HEK293 (cell line): ENCODE data around the gene STK39.

Source experiments
- CTCF ChIA-PET: fragments of 350-600 bp; formaldehyde crosslinking; extraction: SDS; loops from one replicate; lab custom pipeline; 2021; ENCODE audit warnings: antibody characterized with exemption; lab: Yijun Ruan, JAX
- POLR2A ChIA-PET: fragments of 300-600 bp; formaldehyde crosslinking; extraction: SDS; loops from one replicate; lab custom pipeline; 2020; ENCODE audit warnings: antibody characterized with exemption, inconsistent platforms; lab: Yijun Ruan, JAX
- H3K27ac ChIP-seq: fragments of 200-500 bp; sonication (Bioruptor generic); 2 replicates; pipeline ENCODE4 v1.5.1; 2014; ENCODE audit warnings: low read depth, low read length, control low read depth, inconsistent platforms; ENCODE audit errors: extremely low read depth
- H3K36me3 ChIP-seq, 2 experiments: fragments of 200-500 bp in 1 of 2; sonication (Bioruptor generic) in 1 of 2; 1 replicate in 1 of 2; 2 replicates in 1 of 2; pipeline ENCODE4 v1.5.1; 2014 to 2017; ENCODE audit warnings: inconsistent platforms in 2 of 2, low read length in 2 of 2; ENCODE audit not compliant: control insufficient read depth in 2 of 2, insufficient read depth in 1 of 2
- H3K4me1 ChIP-seq: fragments of 200-500 bp; sonication (Bioruptor generic); 2 replicates; pipeline ENCODE4 v1.5.1; 2014; ENCODE audit warnings: mild to moderate bottlenecking, low read length, inconsistent platforms; ENCODE audit not compliant: control insufficient read depth, insufficient read depth
- H3K4me3 ChIP-seq: 2 replicates; pipeline ENCODE4 v1.5.1; 2011; ENCODE audit warnings: low read depth, mild to moderate bottlenecking, control low read depth, low read length, moderate library complexity
- H3K9me3 ChIP-seq: fragments of 200-500 bp; sonication (Bioruptor generic); 2 replicates; pipeline ENCODE4 v1.5.1; 2014; ENCODE audit warnings: low read depth, low read length, inconsistent platforms; ENCODE audit not compliant: control insufficient read depth, insufficient read depth
- ELK4 ChIP-seq: IDR thresholded peaks from 2 replicates; pipeline ENCODE4 v1.6.1; 2011; ENCODE audit warnings: mild to moderate bottlenecking, low read depth, low read length, borderline replicate concordance
- FEZF1 ChIP-seq: fragments of 450-650 bp; formaldehyde crosslinking; IDR thresholded peaks from 2 replicates; pipeline ENCODE4 v1.5.1; 2016; ENCODE audit warnings: missing biosample characterization, missing genetic modification characterization
- GLIS2 ChIP-seq: fragments of 450-650 bp; formaldehyde crosslinking; IDR thresholded peaks from 2 replicates; pipeline ENCODE4 v1.5.1; 2016; ENCODE audit warnings: missing biosample characterization, missing genetic modification characterization
- HOXA7 ChIP-seq: sonication (generic); formaldehyde crosslinking; IDR thresholded peaks from 2 replicates; pipeline ENCODE4 v1.8.1; 2022; ENCODE audit warnings: missing genetic modification reagents, borderline replicate concordance
- HOXD13 ChIP-seq: sonication (generic); formaldehyde crosslinking; IDR thresholded peaks from 2 replicates; pipeline ENCODE4 v1.8.0; 2022; ENCODE audit warnings: missing genetic modification reagents, borderline replicate concordance
- KLF10 ChIP-seq: fragments of 450-650 bp; IDR thresholded peaks from 2 replicates; pipeline ENCODE4 v1.5.1; 2018; ENCODE audit warnings: missing biosample characterization, mild to moderate bottlenecking, missing genetic modification characterization
- KLF17 ChIP-seq: fragments of 450-650 bp; formaldehyde crosslinking; IDR thresholded peaks from 2 replicates; pipeline ENCODE4 v1.5.1; 2016; ENCODE audit warnings: missing biosample characterization, missing genetic modification characterization
- PRDM4 ChIP-seq: fragments of 450-650 bp; formaldehyde crosslinking; IDR thresholded peaks from 2 replicates; pipeline ENCODE4 v1.5.1; 2017; ENCODE audit warnings: missing biosample characterization, missing genetic modification characterization
- SALL2 ChIP-seq: fragments of 450-650 bp; formaldehyde crosslinking; IDR thresholded peaks from 2 replicates; pipeline ENCODE4 v1.5.0; 2017; ENCODE audit warnings: missing biosample characterization, mild to moderate bottlenecking, missing genetic modification characterization, borderline replicate concordance
- YY2 ChIP-seq: fragments of 450-650 bp; formaldehyde crosslinking; IDR thresholded peaks from 2 replicates; pipeline ENCODE4 v1.5.1; 2016; ENCODE audit warnings: missing biosample characterization, missing genetic modification characterization
- ZBTB20 ChIP-seq: fragments of 450-650 bp; formaldehyde crosslinking; IDR thresholded peaks from 2 replicates; pipeline ENCODE4 v1.5.1; 2016; ENCODE audit warnings: missing biosample characterization, missing genetic modification characterization
- ZNF404 ChIP-seq: fragments of 450-650 bp; formaldehyde crosslinking; IDR thresholded peaks from 2 replicates; pipeline ENCODE4 v1.5.1; 2017; ENCODE audit warnings: missing biosample characterization, missing genetic modification characterization
- ZNF514 ChIP-seq: fragments of 450-650 bp; formaldehyde crosslinking; IDR thresholded peaks from 2 replicates; pipeline ENCODE4 v1.5.1; 2016; ENCODE audit warnings: missing biosample characterization, missing genetic modification characterization
- ZNF530 ChIP-seq: fragments of 450-650 bp; formaldehyde crosslinking; IDR thresholded peaks from 2 replicates; pipeline ENCODE4 v1.5.1; 2016; ENCODE audit warnings: low read depth, missing biosample characterization, missing genetic modification characterization
- ZNF544 ChIP-seq: fragments of 450-650 bp; formaldehyde crosslinking; IDR thresholded peaks from 2 replicates; pipeline ENCODE4 v1.5.0; 2017; ENCODE audit warnings: missing biosample characterization, missing genetic modification characterization
- ZNF658 ChIP-seq: fragments of 450-650 bp; formaldehyde crosslinking; IDR thresholded peaks from 2 replicates; pipeline ENCODE4; 2016; ENCODE audit warnings: missing biosample characterization, missing genetic modification characterization
- ZNF747 ChIP-seq: fragments of 450-650 bp; formaldehyde crosslinking; IDR thresholded peaks from 2 replicates; pipeline ENCODE4 v1.5.1; 2016; ENCODE audit warnings: missing biosample characterization, missing genetic modification characterization
- ZNF830 ChIP-seq: fragments of 450-650 bp; IDR thresholded peaks from 2 replicates; pipeline ENCODE4 v1.5.0; 2018; ENCODE audit warnings: missing biosample characterization, missing genetic modification characterization, low read depth, mild to moderate bottlenecking, moderate library complexity
- ZNF837 ChIP-seq: fragments of 450-650 bp; formaldehyde crosslinking; IDR thresholded peaks from 2 replicates; pipeline ENCODE4 v1.5.1; 2016; ENCODE audit warnings: missing biosample characterization, missing genetic modification characterization
- ZSCAN23 ChIP-seq: fragments of 450-650 bp; formaldehyde crosslinking; IDR thresholded peaks from 2 replicates; pipeline ENCODE4 v1.5.1; 2016; ENCODE audit warnings: missing biosample characterization, missing genetic modification characterization
- TF ChIP-seq, protein P1 (sequence below): fragments of 450-650 bp; formaldehyde crosslinking; optimal IDR thresholded peaks from 2 replicates; pipeline ENCODE3; 2016; ENCODE audit warnings: missing biosample characterization, mild to moderate bottlenecking, missing genetic modification characterization
- TF ChIP-seq, protein P2 (sequence below): fragments of 450-650 bp; formaldehyde crosslinking; IDR thresholded peaks from 2 replicates; pipeline ENCODE4 v1.5.1; 2017; ENCODE audit warnings: missing biosample characterization, missing genetic modification characterization

The STK39 gene

DNA sequence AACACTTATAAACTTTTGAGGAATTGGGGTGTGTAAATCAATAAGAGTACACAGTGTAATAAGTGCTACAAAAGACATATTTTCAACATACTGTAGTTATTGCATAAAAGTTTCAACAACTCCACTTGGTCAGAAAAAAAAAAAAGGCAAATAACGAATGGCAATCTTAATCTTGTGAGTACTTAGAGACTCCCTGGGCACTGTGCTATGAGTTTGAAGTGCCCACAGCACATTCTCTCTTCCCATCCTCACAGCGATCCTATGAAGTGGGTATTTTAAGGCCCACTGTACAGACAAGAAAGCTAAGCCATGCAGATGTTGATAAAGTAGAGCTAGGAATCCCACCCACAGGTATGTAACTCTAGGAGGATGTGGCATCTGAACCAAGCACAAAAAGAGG, 112.3 kb downstream of the STK39 start (continued):
- TF ChIP-seq ZNF404 (tag by site-specific recombination) (no peak), ZNF658 (tag by site-specific recombination) (no peak), HOXD13 (CRISPR knock-in tag) (no peak), ZBTB20 (tag by site-specific recombination) (no peak), YY2 (no peak), ZNF830 (tag by site-specific recombination) (no peak), ELK4 (no peak), KLF10 (no peak), HOXA7 (no peak)
- TF ChIP-seq, all 188 proteins: peak for 0

DNA sequence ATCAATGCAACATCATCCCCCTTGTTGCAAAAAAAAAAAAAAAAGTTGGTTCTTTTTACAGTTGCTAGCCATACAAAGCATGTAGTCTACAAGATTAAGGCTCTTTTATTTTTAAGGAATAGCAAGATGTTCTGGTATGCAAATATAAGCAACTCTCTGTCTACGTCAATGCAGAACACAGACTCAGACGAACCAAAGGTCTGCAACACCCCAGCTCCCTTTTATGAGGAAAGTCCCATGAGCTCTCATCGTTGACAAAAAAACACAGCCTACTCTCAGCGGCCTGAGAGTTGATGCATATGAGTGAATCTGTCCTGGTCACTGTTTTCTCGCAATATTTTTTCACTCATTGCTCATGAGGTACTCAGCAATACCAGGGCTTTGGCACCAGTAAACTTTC, 112.9 kb downstream of the STK39 start:
- no peak overlapping the region for H3K27ac ChIP-seq
- ChIA-PET POLR2A (no interaction called here), CTCF (interaction anchor here (0.6 to 2.4 kb wide), 3 partner anchors 8 to 201 kb away, joined by 3 to 11 read pairs (median 3); no protein-coding TSS in a partner anchor)
- 0 out of 2 replicates have a peak, but pooled peaks cover 2% of the 10 kb centered on the region for H3K4me1 ChIP-seq
- no peaks in the 10 kb centered on the region for H3K9me3 ChIP-seq
- H3K4me3 ChIP-seq, result no peak overlapping the region
- no peak for TF ChIP-seq HOXD13 (CRISPR knock-in tag)
- no peak for TF ChIP-seq ZNF530 (tag by site-specific recombination)
- no peak for TF ChIP-seq GLIS2 (tag by site-specific recombination)
- TF ChIP-seq FEZF1 (tag by site-specific recombination), result no peak
- TF ChIP-seq ZNF514 (tag by site-specific recombination), result no peak
- TF ChIP-seq KLF17, result no peak
- TF ChIP-seq, protein P1, sequence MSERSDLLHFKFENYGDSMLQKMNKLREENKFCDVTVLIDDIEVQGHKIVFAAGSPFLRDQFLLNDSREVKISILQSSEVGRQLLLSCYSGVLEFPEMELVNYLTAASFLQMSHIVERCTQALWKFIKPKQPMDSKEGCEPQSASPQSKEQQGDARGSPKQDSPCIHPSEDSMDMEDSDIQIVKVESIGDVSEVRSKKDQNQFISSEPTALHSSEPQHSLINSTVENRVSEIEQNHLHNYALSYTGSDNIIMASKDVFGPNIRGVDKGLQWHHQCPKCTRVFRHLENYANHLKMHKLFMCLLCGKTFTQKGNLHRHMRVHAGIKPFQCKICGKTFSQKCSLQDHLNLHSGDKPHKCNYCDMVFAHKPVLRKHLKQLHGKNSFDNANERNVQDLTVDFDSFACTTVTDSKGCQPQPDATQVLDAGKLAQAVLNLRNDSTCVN, result no peak
- TF ChIP-seq ZSCAN23 (tag by site-specific recombination), result no peak
- TF ChIP-seq ZNF747 (tag by site-specific recombination), result no peak
- no peak for TF ChIP-seq ZNF544
- TF ChIP-seq, protein P2, sequence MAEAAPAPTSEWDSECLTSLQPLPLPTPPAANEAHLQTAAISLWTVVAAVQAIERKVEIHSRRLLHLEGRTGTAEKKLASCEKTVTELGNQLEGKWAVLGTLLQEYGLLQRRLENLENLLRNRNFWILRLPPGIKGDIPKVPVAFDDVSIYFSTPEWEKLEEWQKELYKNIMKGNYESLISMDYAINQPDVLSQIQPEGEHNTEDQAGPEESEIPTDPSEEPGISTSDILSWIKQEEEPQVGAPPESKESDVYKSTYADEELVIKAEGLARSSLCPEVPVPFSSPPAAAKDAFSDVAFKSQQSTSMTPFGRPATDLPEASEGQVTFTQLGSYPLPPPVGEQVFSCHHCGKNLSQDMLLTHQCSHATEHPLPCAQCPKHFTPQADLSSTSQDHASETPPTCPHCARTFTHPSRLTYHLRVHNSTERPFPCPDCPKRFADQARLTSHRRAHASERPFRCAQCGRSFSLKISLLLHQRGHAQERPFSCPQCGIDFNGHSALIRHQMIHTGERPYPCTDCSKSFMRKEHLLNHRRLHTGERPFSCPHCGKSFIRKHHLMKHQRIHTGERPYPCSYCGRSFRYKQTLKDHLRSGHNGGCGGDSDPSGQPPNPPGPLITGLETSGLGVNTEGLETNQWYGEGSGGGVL (tag by site-specific recombination), result no peak
- no peak for TF ChIP-seq PRDM4 (tag by site-specific recombination)
- no peak for TF ChIP-seq SALL2 (tag by site-specific recombination)
- TF ChIP-seq ZNF837 (tag by site-specific recombination), result no peak
- peaks cover 6 to 22% of the 10 kb centered on the region in 2 experiments for H3K36me3 ChIP-seq
